Measurements from ENCODE around the gene USP7.

Gene USP7

GRCh38 chr16:8975039-8975438, 11.3 kb upstream of the USP7 start:
- in situ Hi-C loops (cut with HindIII; ENCODE audit: low sequenced_read_pairs), result no loop called here

- in situ Hi-C loops (cut with HindIII; ENCODE audit: low sequenced_read_pairs), result no loop called here
Measured at GRCh38 chr16:8972843-8973586, 9.3 kb upstream of the USP7 start.

DNA sequence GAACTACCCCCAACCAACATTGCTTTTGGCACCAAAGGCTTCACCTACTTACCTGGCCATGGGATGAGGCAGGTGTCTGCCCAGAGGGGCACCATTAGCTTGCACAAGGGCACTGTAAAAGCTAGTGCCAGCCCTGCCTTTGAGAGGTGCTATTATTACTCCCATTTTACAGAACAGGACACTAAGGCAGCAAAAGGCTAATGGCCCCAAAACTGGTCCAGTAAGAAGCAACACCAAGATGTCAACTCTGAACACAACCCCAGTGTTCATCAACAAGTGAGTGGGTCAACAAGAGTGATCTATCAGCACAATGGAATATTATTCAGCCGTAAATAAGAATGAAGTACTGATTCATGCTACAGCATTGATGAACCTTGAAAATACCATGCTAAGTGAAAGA, 7.7 kb upstream of the USP7 start:
- in situ Hi-C loops (cut with HindIII; ENCODE audit: low sequenced_read_pairs), result no loop called here

- in situ Hi-C loops (cut with HindIII; ENCODE audit: low sequenced_read_pairs), result loop anchor here (5.0 kb wide), 2 partner anchors 42 to 78 kb away; no protein-coding TSS in a partner anchor
Measured at GRCh38 chr16:8969202-8969897, 5.6 kb upstream of the USP7 start.

DNA sequence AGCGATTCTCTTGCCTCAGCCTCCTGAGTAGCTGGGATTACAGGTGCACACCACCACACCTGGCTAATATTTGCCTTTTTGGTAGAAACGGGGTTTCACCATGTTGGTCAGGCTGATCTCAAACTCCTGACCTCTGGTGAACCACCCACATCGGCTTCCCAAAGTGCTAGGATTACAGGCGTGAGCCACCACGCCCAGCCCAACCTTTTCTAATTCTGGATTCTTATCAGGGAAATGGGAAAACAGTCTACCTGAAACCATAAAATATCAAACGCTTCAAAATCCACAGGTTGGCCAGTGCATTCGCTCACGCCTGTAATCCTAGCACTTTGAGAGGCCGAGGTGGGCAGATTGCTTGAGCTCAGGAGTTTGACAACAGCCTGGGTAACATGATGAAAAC, 4.3 kb upstream of the USP7 start:
- in situ Hi-C loops (cut with HindIII; ENCODE audit: low sequenced_read_pairs), result loop anchor here (5.0 kb wide), 2 partner anchors 41 to 79 kb away; no protein-coding TSS in a partner anchor

DNA sequence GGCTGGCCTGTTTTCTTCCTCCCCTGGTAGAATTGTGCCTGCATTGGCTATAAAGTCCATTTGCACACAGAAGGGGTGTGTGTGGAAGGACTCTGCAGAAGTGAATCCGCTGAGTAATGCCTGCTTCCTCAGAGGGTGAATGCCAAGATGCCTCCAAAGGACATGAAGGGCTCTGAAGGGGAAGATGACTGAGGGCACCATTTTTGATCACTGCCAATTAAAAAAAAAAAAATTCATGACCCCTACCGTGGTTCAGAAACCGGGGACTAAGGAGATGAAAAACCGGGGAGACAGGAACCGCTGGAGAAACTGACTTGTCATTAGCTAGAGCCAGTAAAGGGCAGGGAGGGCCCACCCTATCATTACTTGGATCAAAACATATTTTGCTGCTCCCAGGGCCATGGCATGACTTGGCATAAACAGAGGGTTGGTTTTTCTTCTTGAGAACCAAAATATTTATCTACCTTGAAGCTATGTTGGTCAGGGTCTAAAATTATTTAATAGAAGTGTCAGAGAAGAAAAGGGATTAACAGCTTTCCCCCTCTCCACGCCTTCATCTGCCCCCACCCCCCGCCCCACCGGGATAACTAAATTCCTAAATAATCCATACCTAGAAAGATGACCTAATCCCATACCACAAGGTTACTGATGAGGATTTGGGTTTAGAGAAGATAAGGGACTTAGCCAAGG, 3.6 kb upstream of the USP7 start:
- in situ Hi-C loops (cut with HindIII; ENCODE audit: low sequenced_read_pairs), result loop anchor here (5.0 kb wide), 2 partner anchors 40 to 80 kb away; no protein-coding TSS in a partner anchor

DNA sequence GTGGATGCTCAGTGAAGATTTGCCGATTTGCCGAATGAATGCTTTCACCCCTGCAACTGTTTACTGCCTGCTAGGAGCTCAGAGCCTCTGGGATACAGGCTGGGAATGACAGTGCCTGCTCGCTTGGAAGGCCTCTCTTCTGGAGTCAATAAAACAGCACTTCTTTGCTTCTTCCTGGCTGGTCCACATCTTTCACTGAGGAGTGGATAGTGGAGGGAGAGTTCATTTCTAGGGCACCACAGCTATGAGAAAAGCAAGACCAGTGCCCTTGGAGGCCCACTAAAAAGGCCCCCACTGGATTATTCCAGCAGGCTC, 3.1 kb upstream of the USP7 start:
- in situ Hi-C loops (cut with HindIII; ENCODE audit: low sequenced_read_pairs), result loop anchor here (5.0 kb wide), 2 partner anchors 39 to 81 kb away; no protein-coding TSS in a partner anchor

- in situ Hi-C loops (cut with HindIII; ENCODE audit: low sequenced_read_pairs), result no loop called here
Measured at GRCh38 chr16:8964462-8964861, 756 bp upstream of the USP7 start.

GRCh38 chr16:8963010-8963820, 491 bp downstream of the USP7 start:
- in situ Hi-C loops (cut with HindIII; ENCODE audit: low sequenced_read_pairs), result no loop called here

- in situ Hi-C loops (cut with HindIII; ENCODE audit: low sequenced_read_pairs), result no loop called here
Measured at GRCh38 chr16:8962393-8963009, 1.2 kb downstream of the USP7 start.

- in situ Hi-C loops (cut with HindIII; ENCODE audit: low sequenced_read_pairs), result no loop called here
Measured at GRCh38 chr16:8961811-8962390, 1.8 kb downstream of the USP7 start.

- in situ Hi-C loops (cut with HindIII; ENCODE audit: low sequenced_read_pairs), result no loop called here
Measured at GRCh38 chr16:8960788-8961109, 3.0 kb downstream of the USP7 start.

- in situ Hi-C loops (cut with HindIII; ENCODE audit: low sequenced_read_pairs), result no loop called here
Measured at GRCh38 chr16:8959921-8960787, 3.6 kb downstream of the USP7 start.

- in situ Hi-C loops (cut with HindIII; ENCODE audit: low sequenced_read_pairs), result no loop called here
Measured at GRCh38 chr16:8958344-8959167, 5.2 kb downstream of the USP7 start.

- in situ Hi-C loops (cut with HindIII; ENCODE audit: low sequenced_read_pairs), result no loop called here
Measured at GRCh38 chr16:8957509-8958157, 6.1 kb downstream of the USP7 start.

GRCh38 chr16:8957063-8957397, 6.7 kb downstream of the USP7 start:
- in situ Hi-C loops (cut with HindIII; ENCODE audit: low sequenced_read_pairs), result no loop called here

DNA sequence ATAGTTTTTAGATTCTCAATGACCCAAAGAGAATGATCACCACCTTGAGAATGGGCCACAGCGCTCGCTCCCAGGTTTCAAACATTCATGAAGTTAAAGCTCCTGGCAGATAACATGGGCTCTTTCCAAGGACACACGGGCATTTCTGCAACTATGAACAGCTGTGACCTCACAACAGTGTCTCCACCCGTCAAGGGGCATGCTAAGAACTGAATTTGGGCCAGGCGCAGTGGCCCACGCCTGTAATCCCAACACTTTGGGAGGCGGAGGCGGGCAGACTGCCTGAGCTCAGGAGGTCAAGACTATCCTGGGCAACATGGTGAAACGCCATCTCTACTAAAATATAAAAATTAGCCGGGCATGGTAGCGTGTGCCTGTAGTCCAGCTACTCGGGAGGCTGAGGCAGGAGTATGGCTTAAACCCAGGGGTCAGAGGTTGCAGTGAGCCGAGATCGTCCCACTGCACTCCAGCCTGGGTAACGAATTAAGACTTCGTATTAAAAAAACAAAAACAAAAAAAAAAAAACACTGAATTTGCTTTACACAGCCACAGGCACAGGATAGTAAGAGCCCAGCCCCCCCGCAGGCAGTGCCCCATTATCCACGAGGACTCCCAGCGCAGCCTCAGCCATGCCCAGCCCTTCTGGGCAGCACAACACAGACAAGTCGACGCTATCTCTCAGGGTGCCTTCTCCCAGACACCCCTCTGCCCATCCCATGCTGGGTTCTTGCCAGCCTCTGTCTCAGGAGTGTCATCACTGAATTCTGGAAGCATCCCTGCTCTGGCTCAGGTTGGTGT, 7.2 kb downstream of the USP7 start:
- in situ Hi-C loops (cut with HindIII; ENCODE audit: low sequenced_read_pairs), result no loop called here
